ENCODE measurements around the gene DNA2.
"Not testable (repeated sequence)": the region's sequence is repeated elsewhere in the genome, so short reads cannot be mapped to it uniquely, and the experiment has no call there.

DNA2 gene

GRCh38 chr10:68471586-68472408, at the start of gene DNA2:
Gene DNA2 (minus strand): TSS chr10:68471973. CDS start chr10:68471864, 109 bp downstream.
- DNase-seq (ENCODE audit: low read depth in 3 of 3): peak; percentile 50 to 82 (median 66)

GRCh38 chr10:68518609-68519008, 46.8 kb upstream of the DNA2 start:
- not testable (repeated sequence) for DNase-seq (ENCODE audit: low read depth in 3 of 3)

GRCh38 chr10:68517188-68517587, 45.4 kb upstream of the DNA2 start:
- no peak for DNase-seq (ENCODE audit: low read depth in 3 of 3)

GRCh38 chr10:68516766-68517165, 45.0 kb upstream of the DNA2 start:
- DNase-seq (ENCODE audit: low read depth in 3 of 3): no peak

- DNase-seq (ENCODE audit: low read depth in 3 of 3): not testable (repeated sequence)
Measured at GRCh38 chr10:68516216-68516615, 44.4 kb upstream of the DNA2 start.

- no peak for DNase-seq (ENCODE audit: low read depth in 3 of 3)
Measured at GRCh38 chr10:68508090-68508489, 36.3 kb upstream of the DNA2 start.

GRCh38 chr10:68506411-68506810, 34.6 kb upstream of the DNA2 start:
- no peak for DNase-seq (ENCODE audit: low read depth in 3 of 3)

GRCh38 chr10:68502846-68503245, 31.1 kb upstream of the DNA2 start:
- no peak for DNase-seq (ENCODE audit: low read depth in 3 of 3)

GRCh38 chr10:68501691-68502090, 29.9 kb upstream of the DNA2 start:
- no peak for DNase-seq (ENCODE audit: low read depth in 3 of 3)

- no peak for DNase-seq (ENCODE audit: low read depth in 3 of 3)
Measured at GRCh38 chr10:68499544-68499943, 27.8 kb upstream of the DNA2 start.

- no peak for DNase-seq (ENCODE audit: low read depth in 3 of 3)
Measured at GRCh38 chr10:68496072-68496471, 24.3 kb upstream of the DNA2 start.

- no peak for DNase-seq (ENCODE audit: low read depth in 3 of 3)
Measured at GRCh38 chr10:68492118-68492517, 20.3 kb upstream of the DNA2 start.

- no peak for DNase-seq (ENCODE audit: low read depth in 3 of 3)
Measured at GRCh38 chr10:68489919-68490318, 18.1 kb upstream of the DNA2 start.

GRCh38 chr10:68474021-68474420, 2.2 kb upstream of the DNA2 start:
- DNase-seq (ENCODE audit: low read depth in 3 of 3): no peak

- no peak for DNase-seq (ENCODE audit: low read depth in 3 of 3)
Measured at GRCh38 chr10:68471063-68471585, 649 bp downstream of the DNA2 start.

- DNase-seq (ENCODE audit: low read depth in 3 of 3): no peak
Measured at GRCh38 chr10:68470300-68470699, 1.5 kb downstream of the DNA2 start.

GRCh38 chr10:68469838-68470237, 1.9 kb downstream of the DNA2 start:
- DNase-seq (ENCODE audit: low read depth in 3 of 3): no peak

- DNase-seq (ENCODE audit: low read depth in 3 of 3): not testable (repeated sequence)
Measured at GRCh38 chr10:68464729-68465128, 7.0 kb downstream of the DNA2 start.

- DNase-seq (ENCODE audit: low read depth in 3 of 3): no peak
Measured at GRCh38 chr10:68463365-68464093, 8.2 kb downstream of the DNA2 start.

GRCh38 chr10:68462536-68462935, 9.2 kb downstream of the DNA2 start:
- DNase-seq (ENCODE audit: low read depth in 3 of 3): no peak

GRCh38 chr10:68461032-68461431, 10.7 kb downstream of the DNA2 start:
- DNase-seq (ENCODE audit: low read depth in 3 of 3): no peak

- DNase-seq (ENCODE audit: low read depth in 3 of 3): not testable (repeated sequence)
Measured at GRCh38 chr10:68449698-68450097, 22.1 kb downstream of the DNA2 start.

- no peak for DNase-seq (ENCODE audit: low read depth in 3 of 3)
Measured at GRCh38 chr10:68446179-68446578, 25.6 kb downstream of the DNA2 start.
